SK-N-SH treated with all-trans-retinoic acid at 6 μM for 48 hours (cell line): Measurements from ENCODE around the gene HECTD4.

ENCODE experiments used
- ATAC-seq: fragments of 200-7000 bp; cut with Tn5 transposase; 3 replicates; pipeline ENCODE4 v1.9.1; 2020; ENCODE audit warnings: mild to moderate bottlenecking, moderate library complexity
- ARNTL ChIP-seq: fragments of 450-650 bp; formaldehyde crosslinking; IDR thresholded peaks from 2 replicates; pipeline ENCODE4 v1.5.0; 2020; ENCODE audit warnings: low read depth, mild to moderate bottlenecking, moderate library complexity, borderline replicate concordance
- BACH2 ChIP-seq: fragments of 250-450 bp; sonication (Bioruptor Pico); IDR thresholded peaks from 2 replicates; pipeline ENCODE4 v1.9.0; 2021; ENCODE audit warnings: mild to moderate bottlenecking, borderline replicate concordance
- CREB5 ChIP-seq: fragments of 250-450 bp; sonication (Bioruptor Pico); IDR thresholded peaks from 2 replicates; pipeline ENCODE4 v1.5.1; 2020; ENCODE audit warnings: low read depth, mild to moderate bottlenecking, moderate library complexity
- CSRNP3 ChIP-seq: fragments of 250-450 bp; sonication (Bioruptor Pico); IDR thresholded peaks from 2 replicates; pipeline ENCODE4 v1.5.1; 2021; ENCODE audit warnings: mild to moderate bottlenecking, moderate library complexity
- ESRRG ChIP-seq: fragments of 250-450 bp; sonication (Bioruptor Pico); IDR thresholded peaks from 2 replicates; pipeline ENCODE4 v1.6.1; 2021; ENCODE audit warnings: mild to moderate bottlenecking
- ISL1 ChIP-seq: fragments of 250-450 bp; sonication (Bioruptor Pico); IDR thresholded peaks from 2 replicates; pipeline ENCODE4 v2.1.2; 2022; ENCODE audit warnings: mild to moderate bottlenecking, moderate library complexity
- OSR1 ChIP-seq: fragments of 250-450 bp; sonication (Bioruptor Pico); IDR thresholded peaks from 2 replicates; pipeline ENCODE4 v1.8.0; 2022; ENCODE audit warnings: moderate library complexity, mild to moderate bottlenecking, inconsistent platforms
- POU6F1 ChIP-seq: fragments of 250-450 bp; sonication (Bioruptor Pico); IDR thresholded peaks from 2 replicates; pipeline ENCODE4 v1.8.0; 2021; ENCODE audit warnings: low read depth, mild to moderate bottlenecking, moderate library complexity, borderline replicate concordance
- PPARA ChIP-seq: fragments of 250-450 bp; sonication (Bioruptor Pico); IDR thresholded peaks from 2 replicates; pipeline ENCODE4 v1.5.0; 2020; ENCODE audit warnings: mild to moderate bottlenecking, borderline replicate concordance
- RARB ChIP-seq: fragments of 250-450 bp; sonication (Bioruptor Pico); IDR thresholded peaks from 2 replicates; pipeline ENCODE4 v1.8.0; 2021; ENCODE audit warnings: mild to moderate bottlenecking, moderate library complexity
- SNAI2 ChIP-seq: fragments of 250-450 bp; sonication (Bioruptor Pico); IDR thresholded peaks from 2 replicates; pipeline ENCODE4 v1.5.0; 2020; ENCODE audit warnings: mild to moderate bottlenecking, moderate library complexity
- TCF4 ChIP-seq: fragments of 250-450 bp; sonication (Bioruptor Pico); IDR thresholded peaks from 2 replicates; pipeline ENCODE4 v1.8.0; 2021; ENCODE audit warnings: mild to moderate bottlenecking, moderate library complexity, borderline replicate concordance
- TOX ChIP-seq: fragments of 250-450 bp; sonication (Bioruptor Pico); IDR thresholded peaks from 2 replicates; pipeline ENCODE4 v1.8.0; 2021; ENCODE audit warnings: mild to moderate bottlenecking, moderate library complexity, borderline replicate concordance
- TSHZ2 ChIP-seq: fragments of 250-450 bp; sonication (Bioruptor Pico); IDR thresholded peaks from 2 replicates; pipeline ENCODE4 v1.5.0; 2020; ENCODE audit warnings: mild to moderate bottlenecking, moderate library complexity
- ZC3H10 ChIP-seq: fragments of 250-450 bp; sonication (Bioruptor Pico); IDR thresholded peaks from 2 replicates; pipeline ENCODE4 v1.5.1; 2021; ENCODE audit warnings: mild to moderate bottlenecking, moderate library complexity
- ZFP3 ChIP-seq: fragments of 250-450 bp; sonication (Bioruptor Pico); IDR thresholded peaks from 2 replicates; pipeline ENCODE4 v1.5.0; 2020; ENCODE audit warnings: mild to moderate bottlenecking, moderate library complexity
- ZFP30 ChIP-seq: fragments of 450-650 bp; formaldehyde crosslinking; IDR thresholded peaks from 2 replicates; pipeline ENCODE4 v1.5.0; 2022; ENCODE audit warnings: mild to moderate bottlenecking, moderate library complexity
- ZNF565 ChIP-seq: fragments of 450-650 bp; formaldehyde crosslinking; conservative IDR thresholded peaks from 2 replicates; pipeline ENCODE4 v1.5.0; 2020; ENCODE audit warnings: low read depth, mild to moderate bottlenecking, moderate library complexity
- ZNF8 ChIP-seq: fragments of 450-650 bp; formaldehyde crosslinking; IDR thresholded peaks from 2 replicates; pipeline ENCODE4 v1.5.0; 2020; ENCODE audit warnings: mild to moderate bottlenecking, moderate library complexity

The HECTD4 gene

GRCh38 chr12:112319395-112319794 lies 62.8 kb downstream of the HECTD4 start (continued):
- no peak for TF ChIP-seq POU6F1 (CRISPR knock-in tag)
- no peak for TF ChIP-seq PPARA (CRISPR knock-in tag)
- TF ChIP-seq ESRRG: no peak

GRCh38 chr12:112317481-112317880 lies 64.8 kb downstream of the HECTD4 start:
- no peak for ATAC-seq
- TF ChIP-seq CREB5 (CRISPR knock-in tag) (no peak), ZNF565 (CRISPR knock-in tag) (no peak), TCF4 (no peak), POU6F1 (CRISPR knock-in tag) (no peak)

GRCh38 chr12:112314981-112315380 lies 67.2 kb downstream of the HECTD4 start:
- peak; percentile 75 for ATAC-seq
- no peak for TF ChIP-seq ISL1
- TF ChIP-seq, all 23 proteins: peak for 0

- peak; percentile 35; the same call in 2 of the 3 replicates for ATAC-seq
- no peak for TF ChIP-seq ZFP30 (CRISPR knock-in tag)
- no peak for TF ChIP-seq SNAI2 (CRISPR knock-in tag)
- TF ChIP-seq TSHZ2: no peak
- no peak for TF ChIP-seq RARB (CRISPR knock-in tag)
- no peak for TF ChIP-seq TCF4
Measured at GRCh38 chr12:112309797-112310196, 72.4 kb downstream of the HECTD4 start.

GRCh38 chr12:112308652-112309051 lies 73.6 kb downstream of the HECTD4 start:
- no peak for ATAC-seq
- TF ChIP-seq TOX (CRISPR knock-in tag): no peak
- TF ChIP-seq ZC3H10: no peak
- no peak for TF ChIP-seq PPARA (CRISPR knock-in tag)
- no peak for TF ChIP-seq TSHZ2
- no peak for TF ChIP-seq BACH2 (CRISPR knock-in tag)
- TF ChIP-seq OSR1: no peak
- TF ChIP-seq TCF4: no peak
- TF ChIP-seq CSRNP3 (CRISPR knock-in tag): no peak
- TF ChIP-seq ZFP3: no peak
- TF ChIP-seq ZNF8 (CRISPR knock-in tag): no peak
- TF ChIP-seq ARNTL (CRISPR knock-in tag): no peak
